ENCODE measurements around the gene MDM2. TPM values are rescaled to one million over a fixed set of nuclear protein-coding genes. Genes with fewer than 3 reads are reported as not detected.

The MDM2 gene
- polyA plus RNA-seq, 1 of the 3 experiments (the other 2 are of a cell fraction), result 21.5 TPM

DNA sequence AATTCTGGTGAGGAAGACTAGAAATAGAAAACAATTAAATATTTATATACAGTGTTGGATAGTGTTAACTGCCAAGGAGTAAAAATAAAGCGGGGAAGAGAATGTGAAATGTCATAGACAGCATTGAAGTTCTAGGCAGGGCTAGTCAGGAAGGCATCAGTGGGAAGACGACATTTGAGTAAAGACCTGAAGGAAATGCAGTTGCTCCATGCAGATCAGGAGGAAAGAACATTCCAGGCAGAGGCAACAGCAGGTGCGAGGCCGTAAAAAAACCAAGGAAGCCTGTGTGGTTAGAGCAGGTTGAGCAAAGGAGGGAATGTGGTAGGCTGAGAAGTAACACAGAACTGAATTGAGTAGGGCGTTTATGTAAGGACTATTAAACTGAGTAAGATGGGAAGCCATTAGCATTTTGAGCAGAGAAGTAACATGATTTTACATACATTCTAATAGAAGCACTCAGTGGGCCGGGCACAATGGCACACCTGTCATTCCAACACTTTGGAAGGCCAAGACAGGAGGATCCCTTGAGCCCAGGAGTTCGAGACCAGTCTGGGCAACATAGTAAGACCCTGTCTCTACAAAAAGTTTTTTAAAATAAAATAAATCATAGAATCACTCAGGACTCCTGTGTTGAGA, 47.1 kb upstream of the MDM2 start:
- H3K27me3 ChIP-seq (ENCODE audit: insufficient read depth), result no peaks in the 10 kb centered on the region
- no peak for TF ChIP-seq NFIC (IDR thresholded peaks at IDR 0.05; ENCODE audit: borderline replicate concordance)
- no peak for TF ChIP-seq YY1 (IDR thresholded peaks at IDR 0.05; ENCODE audit: low read depth)
- TF ChIP-seq TAF1 (IDR thresholded peaks at IDR 0.05; ENCODE audit: borderline replicate concordance, low read depth, low read length), result no peak
- no peak for TF ChIP-seq TEAD4 (IDR thresholded peaks at IDR 0.05; ENCODE audit: borderline replicate concordance, insufficient read depth)
- no peak for TF ChIP-seq RXRA (IDR thresholded peaks at IDR 0.05; ENCODE audit: borderline replicate concordance, low read depth)
- TF ChIP-seq USF2 (IDR thresholded peaks at IDR 0.05; ENCODE audit: borderline replicate concordance, low read depth, low read length), result no peak
- TF ChIP-seq POLR2AphosphoS5 (IDR thresholded peaks at IDR 0.05; ENCODE audit: low read depth, low read length), result no peak
- TF ChIP-seq RAD21 (IDR thresholded peaks at IDR 0.05; ENCODE audit: low read length), result no peak

DNA sequence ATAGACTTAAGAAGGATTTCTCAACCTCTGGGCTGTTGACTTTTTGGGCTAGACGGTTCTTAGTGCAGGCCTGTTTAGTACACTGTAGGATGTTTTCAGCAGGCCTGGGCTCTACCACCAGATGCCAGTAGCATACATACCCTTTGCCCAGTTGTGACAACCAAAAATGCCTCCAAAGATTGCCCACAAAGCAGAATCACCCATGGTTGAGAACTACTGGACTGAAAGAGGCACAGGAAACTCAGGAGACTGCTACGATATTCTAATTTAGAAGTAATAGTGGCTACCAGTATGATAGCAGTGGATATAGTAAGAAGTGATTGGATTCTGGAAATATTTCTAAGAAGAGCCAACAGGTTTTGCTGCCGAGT, 46.5 kb upstream of the MDM2 start:
- Histone ChIP-seq H3K36me3 (replicated peaks in 1 of 2; ENCODE audit: control insufficient read depth in 1 of 2, insufficient read depth in 2 of 2, low read length in 1 of 2) (peaks cover 10 to 26% of the 10 kb centered on the region in 2 experiments), H3K4me1 (ENCODE audit: control insufficient read depth in 1 of 2, insufficient read depth in 2 of 2, low read depth in 1 of 2, low read length in 1 of 2) (no peaks in the 10 kb centered on the region), H3K9me3 (no peaks in the 10 kb centered on the region), H3K9ac (no peak overlapping the region), H3K27ac (ENCODE audit: low read depth in 2 of 2, low read length in 1 of 2) (no peak overlapping the region), H3F3A (replicated peaks; ENCODE audit: insufficient read depth) (no peaks in the 10 kb centered on the region), H3K79me2 (ENCODE audit: insufficient read depth) (no peaks in the 10 kb centered on the region), H3K4me3 (ENCODE audit: low read depth in 2 of 2, low read length in 1 of 2) (no peak overlapping the region), H3K9me2 (no peaks in the 10 kb centered on the region), H2AFZ (ENCODE audit: low read depth) (no peak overlapping the region), H3K4me2 (no peak overlapping the region), H3K27me3 (ENCODE audit: insufficient read depth) (no peaks in the 10 kb centered on the region), H4K20me1 (ENCODE audit: insufficient read depth) (no peaks in the 10 kb centered on the region)
- CTCF ChIA-PET, result no interaction called here
- POLR2A ChIA-PET, result no interaction called here
- WGBS (ENCODE audit: low lambda C conversion rate), result 94% methylated on average over 3 of the region's 3 CpGs
- no peak for TF ChIP-seq MEF2A (IDR thresholded peaks at IDR 0.05; ENCODE audit: borderline replicate concordance, low read depth)
- no peak for TF ChIP-seq RFX5 (IDR thresholded peaks at IDR 0.05; ENCODE audit: low read length)
- TF ChIP-seq NFIC (IDR thresholded peaks at IDR 0.05; ENCODE audit: borderline replicate concordance), result no peak
- no peak for TF ChIP-seq USF2 (IDR thresholded peaks at IDR 0.05; ENCODE audit: borderline replicate concordance, low read depth, low read length)
- TF ChIP-seq GABPA (IDR thresholded peaks at IDR 0.05; ENCODE audit: low read depth), result no peak
- no peak for TF ChIP-seq RAD21 (IDR thresholded peaks at IDR 0.05; ENCODE audit: low read length)
- TF ChIP-seq, protein P1, sequence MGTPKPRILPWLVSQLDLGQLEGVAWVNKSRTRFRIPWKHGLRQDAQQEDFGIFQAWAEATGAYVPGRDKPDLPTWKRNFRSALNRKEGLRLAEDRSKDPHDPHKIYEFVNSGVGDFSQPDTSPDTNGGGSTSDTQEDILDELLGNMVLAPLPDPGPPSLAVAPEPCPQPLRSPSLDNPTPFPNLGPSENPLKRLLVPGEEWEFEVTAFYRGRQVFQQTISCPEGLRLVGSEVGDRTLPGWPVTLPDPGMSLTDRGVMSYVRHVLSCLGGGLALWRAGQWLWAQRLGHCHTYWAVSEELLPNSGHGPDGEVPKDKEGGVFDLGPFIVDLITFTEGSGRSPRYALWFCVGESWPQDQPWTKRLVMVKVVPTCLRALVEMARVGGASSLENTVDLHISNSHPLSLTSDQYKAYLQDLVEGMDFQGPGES (IDR thresholded peaks at IDR 0.05; ENCODE audit: low read depth, low read length), result no peak
- no peak for TF ChIP-seq ELF1 (IDR thresholded peaks at IDR 0.05)
- TF ChIP-seq FOXJ3 (CRISPR knock-in tag; IDR thresholded peaks at IDR 0.05), result no peak
- DNase-seq, result no peak

More for the DNA sequence above, 47.1 kb upstream of the MDM2 start:
- no peaks in the 10 kb centered on the region for H3K9me2 ChIP-seq
- 92% methylated on average over 7 of the region's 7 CpGs for whole genome bisulfite sequencing (ENCODE audit: low lambda C conversion rate)
- no peaks in the 10 kb centered on the region for H4K20me1 ChIP-seq (ENCODE audit: insufficient read depth)
- H3K4me3 ChIP-seq (ENCODE audit: low read depth in 2 of 2, low read length in 1 of 2), result no peak overlapping the region
- no peak for DNase-seq
- ChIA-PET POLR2A (no interaction called here), CTCF (no interaction called here)
- H3F3A ChIP-seq (replicated peaks; ENCODE audit: insufficient read depth), result no peaks in the 10 kb centered on the region
- H3K79me2 ChIP-seq (ENCODE audit: insufficient read depth), result no peaks in the 10 kb centered on the region
- no peak overlapping the region for H3K27ac ChIP-seq (ENCODE audit: low read depth in 2 of 2, low read length in 1 of 2)
- no peak overlapping the region for H3K9ac ChIP-seq
- no peak overlapping the region for H3K4me2 ChIP-seq
- no peaks in the 10 kb centered on the region for H3K9me3 ChIP-seq
- peaks cover 12 to 24% of the 10 kb centered on the region in 2 experiments for H3K36me3 ChIP-seq (replicated peaks in 1 of 2; ENCODE audit: control insufficient read depth in 1 of 2, insufficient read depth in 2 of 2, low read length in 1 of 2)
- no peak overlapping the region for H2AFZ ChIP-seq (ENCODE audit: low read depth)
- no peaks in the 10 kb centered on the region for H3K4me1 ChIP-seq (ENCODE audit: control insufficient read depth in 1 of 2, insufficient read depth in 2 of 2, low read depth in 1 of 2, low read length in 1 of 2)

Measured in SK-N-SH (cell line).